Occipital lobe (tissue), 2 donors: ENCODE results near the gene AZU1. TPM values are rescaled to one million over a fixed set of nuclear protein-coding genes. Genes with fewer than 3 reads are reported as not detected.
A peak's percentile ranks its signal among the peaks of the same experiment; 100 is the strongest.

Source experiments
- DNase-seq: peaks from one replicate; lab custom pipeline; 2025; lab: John Stamatoyannopoulos, UW
- total RNA-seq: library from RNA; depleted of rRNA; stranded (reverse); fragments of >200 nt; gene quantifications from one replicate; pipeline ENCODE4 v1.2.3, GENCODE V29; 2014

The AZU1 gene
- 0.31 TPM for total RNA-seq

GRCh38 chr19:827710-828321, at the start of gene AZU1:
TSS of gene AZU1 (plus strand) at chr19:827837. CDS start at chr19:827847, 10 bp downstream.
- no peak for DNase-seq

GRCh38 chr19:778910-779653, 48.6 kb upstream of the AZU1 start:
- DNase-seq: no peak

GRCh38 chr19:780935-781334, 46.7 kb upstream of the AZU1 start:
- DNase-seq: no peak

- DNase-seq: no peak
Measured at GRCh38 chr19:781800-782184, 45.8 kb upstream of the AZU1 start.

GRCh38 chr19:782185-782877, 45.3 kb upstream of the AZU1 start:
- DNase-seq: no peak

- no peak for DNase-seq
Measured at GRCh38 chr19:782878-783668, 44.6 kb upstream of the AZU1 start.

GRCh38 chr19:784541-784940, 43.1 kb upstream of the AZU1 start:
- DNase-seq: no peak

GRCh38 chr19:787536-787935, 40.1 kb upstream of the AZU1 start:
- DNase-seq: no peak

GRCh38 chr19:788686-788982, 39.0 kb upstream of the AZU1 start:
- no peak for DNase-seq

GRCh38 chr19:788983-789700, 38.5 kb upstream of the AZU1 start:
- no peak for DNase-seq

- DNase-seq: no peak
Measured at GRCh38 chr19:789701-790060, 38.0 kb upstream of the AZU1 start.

- DNase-seq: no peak
Measured at GRCh38 chr19:791007-791566, 36.5 kb upstream of the AZU1 start.

GRCh38 chr19:791567-792305, 35.9 kb upstream of the AZU1 start:
- no peak for DNase-seq

- no peak for DNase-seq
Measured at GRCh38 chr19:792306-792885, 35.2 kb upstream of the AZU1 start.

- no peak for DNase-seq
Measured at GRCh38 chr19:793806-794205, 33.8 kb upstream of the AZU1 start.

- DNase-seq: no peak
Measured at GRCh38 chr19:795073-795611, 32.5 kb upstream of the AZU1 start.

- DNase-seq: no peak
Measured at GRCh38 chr19:795691-796581, 31.7 kb upstream of the AZU1 start.

- DNase-seq: peak; percentile 100
Measured at GRCh38 chr19:796692-797527, 30.7 kb upstream of the AZU1 start, which contains the start of gene PTBP1. TSS of gene PTBP1 (plus strand) at chr19:797452. CDS start at chr19:797498, 46 bp downstream.
